GM23338 (cell line): ENCODE data around the gene TFPT.

Experiments used
- CREB1 ChIP-seq: fragments of 250-450 bp; sonication (Bioruptor Pico); IDR thresholded peaks from 2 replicates; pipeline ENCODE4 v1.5.0; 2020; ENCODE audit warnings: low read depth, mild to moderate bottlenecking, moderate library complexity
- EZH2 ChIP-seq: fragments of 200-600 bp; sonication (generic); IDR thresholded peaks from one replicate; pipeline ENCODE4 v1.8.0; 2017; ENCODE audit warnings: antibody characterized with exemption, mild to moderate bottlenecking, low read depth; ENCODE audit not compliant: unreplicated experiment
- EZH2phosphoT487 ChIP-seq: fragments of 200-600 bp; sonication (generic); IDR thresholded peaks from one replicate; pipeline ENCODE4 v1.8.1; 2018; ENCODE audit warnings: antibody characterized with exemption; ENCODE audit not compliant: unreplicated experiment
- JUNB ChIP-seq: IDR thresholded peaks from one replicate; pipeline ENCODE4 v1.6.1; 2016; ENCODE audit warnings: antibody characterized with exemption; ENCODE audit not compliant: unreplicated experiment
- POLR2AphosphoS5 ChIP-seq: IDR thresholded peaks from 2 replicates; pipeline ENCODE4 v1.6.1; 2016; ENCODE audit warnings: antibody characterized with exemption, low read depth
- ZNF114 ChIP-seq: fragments of 250-450 bp; sonication (Bioruptor Pico); IDR thresholded peaks from 2 replicates; pipeline ENCODE4 v1.5.0; 2020; ENCODE audit warnings: mild to moderate bottlenecking, moderate library complexity
- TF ChIP-seq, protein P1 (sequence below), 2 experiments: fragments of 200-600 bp in 1 of 2; sonication (generic) in 1 of 2; conservative IDR thresholded peaks; 2 replicates each; pipeline versions ENCODE4 v1.5.1 to v1.6.1; 2016 to 2017; ENCODE audit warnings: antibody characterized with exemption in 2 of 2, low read depth in 2 of 2, mild to moderate bottlenecking in 2 of 2, moderate library complexity in 1 of 2
- TF ChIP-seq, protein P2 (sequence below): IDR thresholded peaks from one replicate; pipeline ENCODE4 v1.6.1; 2018; ENCODE audit warnings: antibody characterized with exemption; ENCODE audit not compliant: unreplicated experiment

DNA sequence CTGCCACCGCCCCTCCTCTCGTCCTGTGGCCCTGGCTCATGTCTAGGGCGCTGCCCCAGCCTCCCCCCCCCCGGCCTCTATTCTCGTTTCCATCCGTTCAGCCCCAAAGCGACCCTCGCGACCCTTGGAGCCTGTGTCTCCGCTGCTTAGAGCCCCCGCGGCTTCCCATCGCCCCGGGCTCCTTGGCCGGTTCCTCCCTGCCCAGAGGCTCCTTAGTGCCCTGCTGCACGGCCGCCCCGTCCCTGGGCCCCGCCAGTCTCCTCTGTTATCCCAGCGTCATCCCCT, 12.9 kb upstream of the TFPT start:
- TF ChIP-seq, protein P1, sequence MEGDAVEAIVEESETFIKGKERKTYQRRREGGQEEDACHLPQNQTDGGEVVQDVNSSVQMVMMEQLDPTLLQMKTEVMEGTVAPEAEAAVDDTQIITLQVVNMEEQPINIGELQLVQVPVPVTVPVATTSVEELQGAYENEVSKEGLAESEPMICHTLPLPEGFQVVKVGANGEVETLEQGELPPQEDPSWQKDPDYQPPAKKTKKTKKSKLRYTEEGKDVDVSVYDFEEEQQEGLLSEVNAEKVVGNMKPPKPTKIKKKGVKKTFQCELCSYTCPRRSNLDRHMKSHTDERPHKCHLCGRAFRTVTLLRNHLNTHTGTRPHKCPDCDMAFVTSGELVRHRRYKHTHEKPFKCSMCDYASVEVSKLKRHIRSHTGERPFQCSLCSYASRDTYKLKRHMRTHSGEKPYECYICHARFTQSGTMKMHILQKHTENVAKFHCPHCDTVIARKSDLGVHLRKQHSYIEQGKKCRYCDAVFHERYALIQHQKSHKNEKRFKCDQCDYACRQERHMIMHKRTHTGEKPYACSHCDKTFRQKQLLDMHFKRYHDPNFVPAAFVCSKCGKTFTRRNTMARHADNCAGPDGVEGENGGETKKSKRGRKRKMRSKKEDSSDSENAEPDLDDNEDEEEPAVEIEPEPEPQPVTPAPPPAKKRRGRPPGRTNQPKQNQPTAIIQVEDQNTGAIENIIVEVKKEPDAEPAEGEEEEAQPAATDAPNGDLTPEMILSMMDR (conservative IDR thresholded peaks at IDR 0.05; ENCODE audit: low read depth in 2 of 2), result no peak
- TF ChIP-seq POLR2AphosphoS5, result no peak
- TF ChIP-seq EZH2phosphoT487, result no peak
- TF ChIP-seq EZH2, result no peak
- TF ChIP-seq JUNB, result no peak
- TF ChIP-seq, protein P2, sequence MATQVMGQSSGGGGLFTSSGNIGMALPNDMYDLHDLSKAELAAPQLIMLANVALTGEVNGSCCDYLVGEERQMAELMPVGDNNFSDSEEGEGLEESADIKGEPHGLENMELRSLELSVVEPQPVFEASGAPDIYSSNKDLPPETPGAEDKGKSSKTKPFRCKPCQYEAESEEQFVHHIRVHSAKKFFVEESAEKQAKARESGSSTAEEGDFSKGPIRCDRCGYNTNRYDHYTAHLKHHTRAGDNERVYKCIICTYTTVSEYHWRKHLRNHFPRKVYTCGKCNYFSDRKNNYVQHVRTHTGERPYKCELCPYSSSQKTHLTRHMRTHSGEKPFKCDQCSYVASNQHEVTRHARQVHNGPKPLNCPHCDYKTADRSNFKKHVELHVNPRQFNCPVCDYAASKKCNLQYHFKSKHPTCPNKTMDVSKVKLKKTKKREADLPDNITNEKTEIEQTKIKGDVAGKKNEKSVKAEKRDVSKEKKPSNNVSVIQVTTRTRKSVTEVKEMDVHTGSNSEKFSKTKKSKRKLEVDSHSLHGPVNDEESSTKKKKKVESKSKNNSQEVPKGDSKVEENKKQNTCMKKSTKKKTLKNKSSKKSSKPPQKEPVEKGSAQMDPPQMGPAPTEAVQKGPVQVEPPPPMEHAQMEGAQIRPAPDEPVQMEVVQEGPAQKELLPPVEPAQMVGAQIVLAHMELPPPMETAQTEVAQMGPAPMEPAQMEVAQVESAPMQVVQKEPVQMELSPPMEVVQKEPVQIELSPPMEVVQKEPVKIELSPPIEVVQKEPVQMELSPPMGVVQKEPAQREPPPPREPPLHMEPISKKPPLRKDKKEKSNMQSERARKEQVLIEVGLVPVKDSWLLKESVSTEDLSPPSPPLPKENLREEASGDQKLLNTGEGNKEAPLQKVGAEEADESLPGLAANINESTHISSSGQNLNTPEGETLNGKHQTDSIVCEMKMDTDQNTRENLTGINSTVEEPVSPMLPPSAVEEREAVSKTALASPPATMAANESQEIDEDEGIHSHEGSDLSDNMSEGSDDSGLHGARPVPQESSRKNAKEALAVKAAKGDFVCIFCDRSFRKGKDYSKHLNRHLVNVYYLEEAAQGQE, result no peak
- no peak for TF ChIP-seq ZNF114 (CRISPR knock-in tag)
- TF ChIP-seq CREB1 (CRISPR knock-in tag), result no peak
